SK-N-SH (cell line): ENCODE results near the gene AUTS2.

Source experiments
- GABPA ChIP-seq: IDR thresholded peaks from 2 replicates; pipeline ENCODE4 v1.4.0; 2012; ENCODE audit warnings: low read depth, mild to moderate bottlenecking
- TF ChIP-seq, protein P1 (sequence below): fragments of 200-600 bp; sonication (generic); IDR thresholded peaks from 2 replicates; pipeline ENCODE4 v1.6.1; 2017; ENCODE audit warnings: antibody characterized with exemption, mild to moderate bottlenecking, moderate library complexity

DNA sequence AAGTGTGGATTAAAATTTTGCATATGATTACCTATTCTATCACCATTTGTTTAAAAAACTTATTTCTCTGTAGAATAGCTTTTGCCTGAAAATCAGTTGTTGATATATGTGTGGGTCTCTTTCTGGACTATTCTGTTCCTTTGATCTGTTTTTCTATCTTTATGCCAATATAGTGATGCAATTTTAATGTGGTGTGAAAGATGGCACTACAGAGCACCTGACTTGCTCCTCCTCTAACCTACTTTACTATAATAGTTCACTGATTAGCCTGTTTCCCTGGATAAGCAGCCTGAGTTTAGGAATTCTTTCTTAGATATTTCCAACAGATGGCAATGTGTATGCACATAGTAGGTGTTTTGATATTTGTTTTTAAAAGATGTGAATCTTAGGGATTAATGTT is 294.5 kb downstream of the AUTS2 start:
- TF ChIP-seq, protein P1, sequence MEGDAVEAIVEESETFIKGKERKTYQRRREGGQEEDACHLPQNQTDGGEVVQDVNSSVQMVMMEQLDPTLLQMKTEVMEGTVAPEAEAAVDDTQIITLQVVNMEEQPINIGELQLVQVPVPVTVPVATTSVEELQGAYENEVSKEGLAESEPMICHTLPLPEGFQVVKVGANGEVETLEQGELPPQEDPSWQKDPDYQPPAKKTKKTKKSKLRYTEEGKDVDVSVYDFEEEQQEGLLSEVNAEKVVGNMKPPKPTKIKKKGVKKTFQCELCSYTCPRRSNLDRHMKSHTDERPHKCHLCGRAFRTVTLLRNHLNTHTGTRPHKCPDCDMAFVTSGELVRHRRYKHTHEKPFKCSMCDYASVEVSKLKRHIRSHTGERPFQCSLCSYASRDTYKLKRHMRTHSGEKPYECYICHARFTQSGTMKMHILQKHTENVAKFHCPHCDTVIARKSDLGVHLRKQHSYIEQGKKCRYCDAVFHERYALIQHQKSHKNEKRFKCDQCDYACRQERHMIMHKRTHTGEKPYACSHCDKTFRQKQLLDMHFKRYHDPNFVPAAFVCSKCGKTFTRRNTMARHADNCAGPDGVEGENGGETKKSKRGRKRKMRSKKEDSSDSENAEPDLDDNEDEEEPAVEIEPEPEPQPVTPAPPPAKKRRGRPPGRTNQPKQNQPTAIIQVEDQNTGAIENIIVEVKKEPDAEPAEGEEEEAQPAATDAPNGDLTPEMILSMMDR, result peak; percentile 19; the same call in 1 of the 2 replicates
- no peak for TF ChIP-seq GABPA
